ENCODE measurements around the gene GPR37. TPM values are rescaled to one million over a fixed set of nuclear protein-coding genes. Genes with fewer than 3 reads are reported as not detected.

GPR37 gene
- total and polyA plus RNA-seq, 2 donors (not counting 3 experiments of a cell fraction or from before 2014, with no cell fraction given), result 0.92 to 2.1 TPM

DNA sequence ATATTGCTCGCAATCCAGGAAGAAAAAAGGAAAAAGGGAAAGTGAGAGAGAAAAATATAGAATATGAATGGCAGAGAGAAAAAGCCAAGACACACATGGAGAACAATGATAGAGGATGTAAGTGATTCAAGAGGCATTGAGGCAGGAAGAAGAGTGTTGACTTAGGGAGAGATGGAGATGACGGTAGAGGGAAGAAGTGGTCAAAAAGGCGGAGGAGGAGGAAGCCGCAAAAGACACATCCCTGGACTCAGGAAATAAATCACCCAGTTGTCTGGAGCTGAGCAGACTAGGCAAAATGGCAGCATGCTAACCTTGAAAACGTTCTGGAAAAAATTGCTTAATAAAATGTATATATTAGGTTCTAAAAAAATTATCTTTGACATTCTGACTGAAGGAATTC lies 17.7 kb upstream of the GPR37 start:
- TF ChIP-seq, protein P1, sequence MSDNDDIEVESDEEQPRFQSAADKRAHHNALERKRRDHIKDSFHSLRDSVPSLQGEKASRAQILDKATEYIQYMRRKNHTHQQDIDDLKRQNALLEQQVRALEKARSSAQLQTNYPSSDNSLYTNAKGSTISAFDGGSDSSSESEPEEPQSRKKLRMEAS (IDR thresholded peaks at IDR 0.05; ENCODE audit: insufficient read depth, insufficient read length), result no peak
- TF ChIP-seq JUN (IDR thresholded peaks at IDR 0.05; ENCODE audit: borderline replicate concordance, insufficient read depth, insufficient read length, low read depth) (no peak), POLR2A (IDR thresholded peaks at IDR 0.05; ENCODE audit: low read depth, low read length) (peak; percentile 28), FOS (IDR thresholded peaks at IDR 0.05; ENCODE audit: borderline replicate concordance, insufficient read depth, low read length) (peak; percentile 87), EZH2 (IDR thresholded peaks at IDR 0.05; ENCODE audit: borderline replicate concordance, low read depth, low read length, severe bottlenecking) (no peak), GATA2 (IDR thresholded peaks at IDR 0.05; ENCODE audit: insufficient read depth, insufficient read length, low read depth, low read length) (peak; percentile 67), MYC (IDR thresholded peaks at IDR 0.05; ENCODE audit: low read depth, low read length) (no peak), POLR2AphosphoS5 (IDR thresholded peaks at IDR 0.05; ENCODE audit: insufficient read depth, low read depth, low read length) (peak; percentile 78)
- TF ChIP-seq, protein P2, sequence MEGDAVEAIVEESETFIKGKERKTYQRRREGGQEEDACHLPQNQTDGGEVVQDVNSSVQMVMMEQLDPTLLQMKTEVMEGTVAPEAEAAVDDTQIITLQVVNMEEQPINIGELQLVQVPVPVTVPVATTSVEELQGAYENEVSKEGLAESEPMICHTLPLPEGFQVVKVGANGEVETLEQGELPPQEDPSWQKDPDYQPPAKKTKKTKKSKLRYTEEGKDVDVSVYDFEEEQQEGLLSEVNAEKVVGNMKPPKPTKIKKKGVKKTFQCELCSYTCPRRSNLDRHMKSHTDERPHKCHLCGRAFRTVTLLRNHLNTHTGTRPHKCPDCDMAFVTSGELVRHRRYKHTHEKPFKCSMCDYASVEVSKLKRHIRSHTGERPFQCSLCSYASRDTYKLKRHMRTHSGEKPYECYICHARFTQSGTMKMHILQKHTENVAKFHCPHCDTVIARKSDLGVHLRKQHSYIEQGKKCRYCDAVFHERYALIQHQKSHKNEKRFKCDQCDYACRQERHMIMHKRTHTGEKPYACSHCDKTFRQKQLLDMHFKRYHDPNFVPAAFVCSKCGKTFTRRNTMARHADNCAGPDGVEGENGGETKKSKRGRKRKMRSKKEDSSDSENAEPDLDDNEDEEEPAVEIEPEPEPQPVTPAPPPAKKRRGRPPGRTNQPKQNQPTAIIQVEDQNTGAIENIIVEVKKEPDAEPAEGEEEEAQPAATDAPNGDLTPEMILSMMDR (IDR thresholded peaks at IDR 0.05; ENCODE audit: extremely low read depth in 1 of 2, insufficient read depth in 1 of 2, low read depth in 1 of 2, low read length in 2 of 2), result no peak
- intact Hi-C loops (cut with micrococcal nuclease), result loop anchor here (2.0 to 5.0 kb wide), 2 partner anchors 696 to 1150 kb away; no protein-coding TSS in a partner anchor
- Histone ChIP-seq H4K20me1 (replicated peaks; ENCODE audit: control insufficient read depth, extremely low read depth, insufficient read depth, low read length) (no peaks in the 10 kb centered on the region), H3K9me3 (replicated peaks; ENCODE audit: control insufficient read depth, insufficient read depth, low read length) (no peaks in the 10 kb centered on the region), H3K27me3 (ENCODE audit: control insufficient read depth in 2 of 2, insufficient read depth in 2 of 2, low read length in 2 of 2) (peaks cover 0 to 1% of the 10 kb centered on the region in 2 experiments), H2AFZ (ENCODE audit: low read depth, low read length) (peak overlapping the region; percentile 78), H3K4me3 (replicated peaks in 1 of 3; ENCODE audit: insufficient read depth in 1 of 3, low read depth in 1 of 3, low read length in 3 of 3) (no peak overlapping the region), H3K9me1 (replicated peaks; ENCODE audit: control insufficient read depth, extremely low read depth, insufficient read depth, low read length) (no peaks in the 10 kb centered on the region), H3K79me2 (ENCODE audit: control insufficient read depth, insufficient read depth, low read length) (no peaks in the 10 kb centered on the region), H3K9ac (replicated peaks; ENCODE audit: extremely low read depth, insufficient read depth, low read length) (no peak overlapping the region), H3K36me3 (ENCODE audit: control insufficient read depth in 2 of 2, extremely low read depth in 1 of 2, insufficient read depth in 2 of 2, low read length in 2 of 2) (no peaks in the 10 kb centered on the region), H3K4me1 (ENCODE audit: control insufficient read depth, extremely low read depth, insufficient read depth, low read length) (peaks cover 14% of the 10 kb centered on the region), H3K4me2 (ENCODE audit: insufficient read depth, low read length) (peak overlapping the region; percentile 83), H3K27ac (ENCODE audit: insufficient read depth, low read depth, low read length) (peak overlapping the region; percentile 62)
- ChIA-PET POLR2A (no interaction called here), CTCF (interaction anchor here (2.4 to 7.9 kb wide), 4 partner anchors 19 to 986 kb away, joined by 8 to 217 read pairs (median 74); partner anchors contain the start of gene GPR37)
- no TSS peak for BruUV-seq (replicated peaks)
- peak; percentile 60 for DNase-seq (ENCODE audit: low read depth, low spot score)
- dilution Hi-C loops (cut with MboI; ENCODE audit: extremely low pct_ligation_motif_present, low sequenced_read_pairs), result no loop called here
- FAIRE-seq, result peak; percentile 67

All from endothelial cell of umbilical vein (primary cell).